HEK293T (cell line): Measurements from ENCODE around the gene RBMS2.
"Not testable (repeated sequence)": the region's sequence is repeated elsewhere in the genome, so short reads cannot be mapped to it uniquely, and the experiment has no call there.

ENCODE experiments used
- CTCF ChIA-PET: fragments of 350-600 bp; formaldehyde crosslinking; extraction: SDS; loops from one replicate; lab custom pipeline; 2021; ENCODE audit warnings: antibody characterized with exemption, inconsistent platforms; lab: Yijun Ruan, JAX
- POLR2A ChIA-PET: fragments of 350-600 bp; formaldehyde crosslinking; extraction: SDS; loops from one replicate; lab custom pipeline; 2020; ENCODE audit warnings: antibody characterized with exemption, inconsistent platforms; lab: Yijun Ruan, JAX
- DNase-seq: peaks from one replicate; pipeline ENCODE4 v3.0.0; 2012; ENCODE audit warnings: mixed read lengths; ENCODE audit errors: extremely low spot score
- ARNT ChIP-seq: fragments of 450-650 bp; IDR thresholded peaks from 2 replicates; pipeline ENCODE4 v1.6.1; 2017; ENCODE audit warnings: mild to moderate bottlenecking
- BHLHE40 ChIP-seq: fragments of 450-650 bp; IDR thresholded peaks from 2 replicates; pipeline ENCODE4 v1.6.1; 2016; ENCODE audit warnings: mild to moderate bottlenecking, moderate library complexity, borderline replicate concordance
- CTBP1 ChIP-seq: fragments of 450-650 bp; IDR thresholded peaks from 2 replicates; pipeline ENCODE4 v1.6.1; 2016; ENCODE audit warnings: borderline replicate concordance
- ELF4 ChIP-seq: fragments of 450-650 bp; IDR thresholded peaks from 2 replicates; pipeline ENCODE4 v1.6.1; 2017; ENCODE audit warnings: antibody characterized with exemption
- FOXA1 ChIP-seq: fragments of 450-650 bp; IDR thresholded peaks from 2 replicates; pipeline ENCODE4 v1.6.1; 2016; ENCODE audit warnings: mild to moderate bottlenecking
- FOXK2 ChIP-seq: fragments of 450-650 bp; IDR thresholded peaks from 2 replicates; pipeline ENCODE4 v1.6.1; 2016; ENCODE audit warnings: mild to moderate bottlenecking
- FOXM1 ChIP-seq: fragments of 450-650 bp; IDR thresholded peaks from 2 replicates; pipeline ENCODE4 v1.6.1; 2017; ENCODE audit warnings: mild to moderate bottlenecking, borderline replicate concordance
- HDGF ChIP-seq: fragments of 450-650 bp; IDR thresholded peaks from 2 replicates; pipeline ENCODE4 v1.6.1; 2017; ENCODE audit warnings: antibody characterized with exemption, borderline replicate concordance
- L3MBTL2 ChIP-seq: fragments of 450-650 bp; conservative IDR thresholded peaks from 2 replicates; pipeline ENCODE4 v1.6.1; 2016; ENCODE audit warnings: mild to moderate bottlenecking
- LEF1 ChIP-seq: fragments of 450-650 bp; IDR thresholded peaks from 2 replicates; pipeline ENCODE4 v1.6.1; 2017; ENCODE audit warnings: mild to moderate bottlenecking, borderline replicate concordance
- NFRKB ChIP-seq: fragments of 450-650 bp; IDR thresholded peaks from 2 replicates; pipeline ENCODE4 v1.6.1; 2016; ENCODE audit warnings: mild to moderate bottlenecking, moderate library complexity
- PKNOX1 ChIP-seq: fragments of 450-650 bp; IDR thresholded peaks from 2 replicates; pipeline ENCODE4 v1.6.1; 2016
- SP1 ChIP-seq: fragments of 450-650 bp; IDR thresholded peaks from 2 replicates; pipeline ENCODE4 v1.6.1; 2017
- SUZ12 ChIP-seq: fragments of 450-650 bp; IDR thresholded peaks from 2 replicates; pipeline ENCODE4 v1.6.1; 2016; ENCODE audit warnings: mild to moderate bottlenecking
- TARDBP ChIP-seq: fragments of 450-650 bp; IDR thresholded peaks from 2 replicates; pipeline ENCODE4 v1.6.1; 2016
- ZNF384 ChIP-seq: fragments of 450-650 bp; IDR thresholded peaks from 2 replicates; pipeline ENCODE4 v1.6.1; 2016

Gene RBMS2

GRCh38 chr12:56499452-56499851, 22.2 kb upstream of the RBMS2 start:
- DNase-seq, POLR2A ChIA-PET, CTCF ChIA-PET: not testable (repeated sequence)

- CTCF ChIA-PET, DNase-seq, POLR2A ChIA-PET: not testable (repeated sequence)
Observed at GRCh38 chr12:56499879-56500278, 21.7 kb upstream of the RBMS2 start.

GRCh38 chr12:56510786-56511185, 10.8 kb upstream of the RBMS2 start:
- CTCF ChIA-PET: no interaction called here
- POLR2A ChIA-PET: no interaction called here
- DNase-seq: no peak
- TF ChIP-seq ELF4 (no peak), ARNT (no peak), BHLHE40 (no peak), NFRKB (no peak), SP1 (no peak), ZNF384 (no peak), TARDBP (no peak), HDGF (no peak), CTBP1 (no peak), FOXK2 (no peak), FOXM1 (no peak), LEF1 (no peak), SUZ12 (no peak), PKNOX1 (no peak), FOXA1 (no peak), L3MBTL2 (no peak)

GRCh38 chr12:56514014-56514318, 7.7 kb upstream of the RBMS2 start:
- ChIA-PET CTCF (interaction anchor here (0.6 to 2.5 kb wide), 12 partner anchors 10 to 324 kb away, joined by 3 to 13 read pairs (median 4); no protein-coding TSS in a partner anchor), POLR2A (interaction anchor here (1.3 kb wide), 1 partner anchor 123 kb away, joined by 3 read pairs; no protein-coding TSS in a partner anchor)
- not testable (repeated sequence) for DNase-seq

- POLR2A ChIA-PET: no interaction called here
- no peak for DNase-seq
- TF ChIP-seq ZNF384 (no peak), ARNT (no peak), FOXM1 (no peak), PKNOX1 (no peak), SP1 (no peak), BHLHE40 (no peak), HDGF (no peak), TARDBP (no peak), L3MBTL2 (no peak), ELF4 (no peak), CTBP1 (no peak), NFRKB (no peak), FOXK2 (no peak), LEF1 (no peak), SUZ12 (no peak)
- CTCF ChIA-PET: no interaction called here
Observed at GRCh38 chr12:56517854-56518253, 3.8 kb upstream of the RBMS2 start.

GRCh38 chr12:56518570-56518969, 3.0 kb upstream of the RBMS2 start:
- no peak for DNase-seq
- POLR2A ChIA-PET: no interaction called here
- CTCF ChIA-PET: no interaction called here
- no peak for TF ChIP-seq PKNOX1
- TF ChIP-seq ARNT: no peak
- TF ChIP-seq ELF4: no peak
- TF ChIP-seq NFRKB: no peak
- no peak for TF ChIP-seq L3MBTL2
- TF ChIP-seq LEF1: no peak
- no peak for TF ChIP-seq FOXK2
- TF ChIP-seq BHLHE40: no peak

GRCh38 chr12:56520048-56520447, 1.6 kb upstream of the RBMS2 start:
- ChIA-PET CTCF (interaction anchor here (1.8 kb wide), 1 partner anchor 117 kb away, joined by 8 read pairs; no protein-coding TSS in a partner anchor), POLR2A (no interaction called here)
- no peak for TF ChIP-seq CTBP1
- no peak for TF ChIP-seq ZNF384
- no peak for TF ChIP-seq HDGF
- no peak for TF ChIP-seq SP1
- TF ChIP-seq LEF1: no peak
- TF ChIP-seq L3MBTL2: no peak
- no peak for TF ChIP-seq FOXA1
- no peak for TF ChIP-seq TARDBP
- TF ChIP-seq BHLHE40: no peak
- TF ChIP-seq ARNT: no peak
- no peak for TF ChIP-seq PKNOX1
- TF ChIP-seq SUZ12: no peak
- TF ChIP-seq ELF4: no peak
- TF ChIP-seq FOXM1: no peak
- TF ChIP-seq NFRKB: no peak
- no peak for TF ChIP-seq FOXK2
- DNase-seq: no peak
